Stomach (tissue), 9 donors: Measurements from ENCODE around the gene VAMP1. TPM values are rescaled to one million over a fixed set of nuclear protein-coding genes. Genes with fewer than 3 reads are reported as not detected.

Experiments
- DNase-seq, 2 donors: peaks; one replicate each; pipeline versions ENCODE4 v3.0.0 to v3.0.0-alpha.2; 2013 to 2019
- H3K27ac ChIP-seq, 5 donors: fragments of 200-600 bp in 4 of 5; sonication (generic) in 4 of 5; one replicate each; pipeline ENCODE4 v1.5.1; 2013 to 2019; ENCODE audit warnings: mild to moderate bottlenecking in 1 of 5, moderate library complexity in 1 of 5
- H3K27me3 ChIP-seq, 3 donors: fragments of 200-600 bp; sonication (generic); one replicate each; pipeline ENCODE4 v1.5.1; 2017 to 2019; ENCODE audit warnings: mixed run types in 1 of 3
- H3K36me3 ChIP-seq, 4 donors: fragments of 200-600 bp; sonication (generic); 1 replicate in 3 of 4; 2 replicates in 1 of 4; pipeline ENCODE4 v1.5.1; 2016 to 2019
- H3K4me1 ChIP-seq, 4 donors: fragments of 200-600 bp; sonication (generic); one replicate each; pipeline ENCODE4 v1.5.1; 2016 to 2019
- H3K4me3 ChIP-seq, 4 donors: fragments of 200-600 bp; sonication (generic) in 3 of 4; one replicate each; pipeline ENCODE4 v1.5.1; 2016 to 2019; ENCODE audit warnings: mild to moderate bottlenecking in 1 of 4
- H3K9me3 ChIP-seq, 4 donors: fragments of 200-600 bp; sonication (generic); one replicate each; pipeline ENCODE4 v1.5.1; 2016 to 2019
- EP300 ChIP-seq: sonication (generic); formaldehyde crosslinking; IDR thresholded peaks from one replicate; pipeline ENCODE4 v1.6.1; 2017; ENCODE audit warnings: antibody characterized with exemption
- POLR2A ChIP-seq, 4 donors: fragments of 450-650 bp; IDR thresholded peaks; one replicate each; pipeline ENCODE4 v1.6.1; 2016; ENCODE audit warnings: antibody characterized with exemption in 4 of 4, control low read depth in 2 of 4, mild to moderate bottlenecking in 1 of 4, moderate library complexity in 1 of 4
- POLR2AphosphoS5 ChIP-seq, 3 donors: sonication (generic); formaldehyde crosslinking; IDR thresholded peaks; one replicate each; pipeline ENCODE4 v1.6.1; 2016; ENCODE audit warnings: antibody characterized with exemption in 3 of 3
- whole genome bisulfite sequencing, 5 donors: extraction: QIAGEN DNeasy Blood & Tissue Kit in 3 of 5; methylation state at CpG; one replicate each; pipeline versions ENCODE4 v1.1.5 to v1.1.7; 2013 to 2018; 5-methylcytosine and 5-hydroxymethylcytosine counted together
- intact Hi-C: fragments of 100-400 bp; cut with DNase I; formaldehyde crosslinking; loops from one replicate; pipeline ENCODE4 v1.15.1; 2023; ENCODE audit warnings: low total_unique reads
- polyA plus RNA-seq, 3 donors: library from polyadenylated mRNA; stranded (reverse); fragments of 200-250 nt; gene quantifications; one replicate each; pipeline ENCODE4 v1.2.3, GENCODE V29; 2013
- total RNA-seq, 5 donors: library from RNA; depleted of rRNA; stranded (reverse); fragments of >200 nt; gene quantifications; one replicate each; pipeline versions ENCODE4 v1.1.0 to v1.2.3, GENCODE V29; 2014 to 2016
- TF ChIP-seq, protein P1 (sequence below), 7 experiments: fragments of 450-650 bp in 4 of 7; fragments of 200-600 bp in 3 of 7; sonication (generic) in 3 of 7; IDR thresholded peaks; one replicate each; pipeline ENCODE4 v1.5.1; 2016 to 2019; ENCODE audit warnings: antibody characterized with exemption in 7 of 7, control low read depth in 2 of 7, mild to moderate bottlenecking in 1 of 7
- donor health status: healthy with polysubstance abuse.
- donor health status: Bipolar disorder and iron deficiency.
- donor health status: healthy.

The VAMP1 gene
- total and polyA plus RNA-seq, 8 donors = 1.2 to 16.5 (median 4.8) TPM; not detected in 1

GRCh38 chr12:6425590-6426531, 44.6 kb downstream of the VAMP1 start:
- Histone ChIP-seq H3K9me3 (no peaks in the 10 kb centered on the region), H3K4me3 (no peak overlapping the region), H3K36me3 (no peaks in the 10 kb centered on the region), H3K4me1 (peaks cover 16 to 29% (median 20%) of the 10 kb centered on the region in 4 donors), H3K27ac (peak overlapping the region in 1 of 5 donors; percentile 53), H3K27me3 (no peaks in the 10 kb centered on the region)
- WGBS, 5 donors = 69 to 87% (median 83%) methylated on average over 23 of the region's 23 CpGs
- TF ChIP-seq POLR2A (IDR thresholded peaks at IDR 0.05) (no peak), EP300 (no peak), POLR2AphosphoS5 (IDR thresholded peaks at IDR 0.05) (no peak)
- TF ChIP-seq, protein P1, sequence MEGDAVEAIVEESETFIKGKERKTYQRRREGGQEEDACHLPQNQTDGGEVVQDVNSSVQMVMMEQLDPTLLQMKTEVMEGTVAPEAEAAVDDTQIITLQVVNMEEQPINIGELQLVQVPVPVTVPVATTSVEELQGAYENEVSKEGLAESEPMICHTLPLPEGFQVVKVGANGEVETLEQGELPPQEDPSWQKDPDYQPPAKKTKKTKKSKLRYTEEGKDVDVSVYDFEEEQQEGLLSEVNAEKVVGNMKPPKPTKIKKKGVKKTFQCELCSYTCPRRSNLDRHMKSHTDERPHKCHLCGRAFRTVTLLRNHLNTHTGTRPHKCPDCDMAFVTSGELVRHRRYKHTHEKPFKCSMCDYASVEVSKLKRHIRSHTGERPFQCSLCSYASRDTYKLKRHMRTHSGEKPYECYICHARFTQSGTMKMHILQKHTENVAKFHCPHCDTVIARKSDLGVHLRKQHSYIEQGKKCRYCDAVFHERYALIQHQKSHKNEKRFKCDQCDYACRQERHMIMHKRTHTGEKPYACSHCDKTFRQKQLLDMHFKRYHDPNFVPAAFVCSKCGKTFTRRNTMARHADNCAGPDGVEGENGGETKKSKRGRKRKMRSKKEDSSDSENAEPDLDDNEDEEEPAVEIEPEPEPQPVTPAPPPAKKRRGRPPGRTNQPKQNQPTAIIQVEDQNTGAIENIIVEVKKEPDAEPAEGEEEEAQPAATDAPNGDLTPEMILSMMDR (IDR thresholded peaks at IDR 0.05) = no peak
- DNase-seq = peak; percentile 25 to 32
- intact Hi-C loops = loop anchor here (5.0 to 10.0 kb wide), 2 partner anchors 36 to 109 kb away; partner anchors contain the start of gene GAPDH

- Histone ChIP-seq H3K27ac (no peak overlapping the region), H3K4me1 (peaks cover 8 to 29% (median 15%) of the 10 kb centered on the region in 4 donors), H3K36me3 (no peaks in the 10 kb centered on the region), H3K27me3 (no peaks in the 10 kb centered on the region), H3K4me3 (no peak overlapping the region), H3K9me3 (no peaks in the 10 kb centered on the region)
- TF ChIP-seq POLR2A (IDR thresholded peaks at IDR 0.05) = no peak
- no peak for TF ChIP-seq EP300
- TF ChIP-seq, protein P1 (IDR thresholded peaks at IDR 0.05) = no peak
- TF ChIP-seq POLR2AphosphoS5 (IDR thresholded peaks at IDR 0.05) = no peak
- 75 to 85% (median 83%) methylated on average over 8 of the region's 8 CpGs for WGBS, 5 donors
- intact Hi-C loops = loop anchor here (5.0 to 10.0 kb wide), 2 partner anchors 37 to 110 kb away; partner anchors contain the start of gene GAPDH
- peak in 1 of 2 donors; percentile 17 for DNase-seq
Observed at GRCh38 chr12:6424866-6425265, 45.6 kb downstream of the VAMP1 start.

DNA sequence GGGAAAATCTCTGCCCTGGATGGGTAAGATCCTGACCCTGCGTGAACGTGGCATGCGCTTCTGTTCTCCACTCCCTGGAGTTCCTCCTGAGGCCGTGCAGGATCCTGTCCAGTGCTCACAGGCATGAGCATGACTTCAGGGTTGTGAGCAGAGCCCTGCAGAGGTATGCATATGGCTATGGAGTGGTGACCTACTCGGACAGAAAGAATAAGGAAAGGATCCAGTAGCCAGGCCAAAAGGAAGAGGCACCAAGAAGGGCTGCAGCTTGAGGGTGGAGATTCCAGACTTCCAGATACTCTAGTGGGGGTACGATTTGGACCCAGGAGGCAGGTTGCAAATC, 46.5 kb downstream of the VAMP1 start:
- intact Hi-C loops = loop anchor here (10.0 kb wide), 1 partner anchor 111 kb away; the partner anchor contains the start of gene GAPDH
- TF ChIP-seq, protein P1 (IDR thresholded peaks at IDR 0.05) = no peak
- TF ChIP-seq POLR2AphosphoS5 (IDR thresholded peaks at IDR 0.05) (no peak), POLR2A (IDR thresholded peaks at IDR 0.05) (no peak)
- WGBS, 5 donors = 40 to 53% (median 47%) methylated on average over 6 of the region's 6 CpGs
- Histone ChIP-seq H3K27ac (peak overlapping the region in 3 of 5 donors; percentile 17 to 58 (median 37)), H3K9me3 (no peaks in the 10 kb centered on the region), H3K36me3 (no peaks in the 10 kb centered on the region), H3K4me3 (no peak overlapping the region), H3K4me1 (peaks cover 8 to 29% (median 15%) of the 10 kb centered on the region in 4 donors), H3K27me3 (no peaks in the 10 kb centered on the region)
- DNase-seq = no peak

DNA sequence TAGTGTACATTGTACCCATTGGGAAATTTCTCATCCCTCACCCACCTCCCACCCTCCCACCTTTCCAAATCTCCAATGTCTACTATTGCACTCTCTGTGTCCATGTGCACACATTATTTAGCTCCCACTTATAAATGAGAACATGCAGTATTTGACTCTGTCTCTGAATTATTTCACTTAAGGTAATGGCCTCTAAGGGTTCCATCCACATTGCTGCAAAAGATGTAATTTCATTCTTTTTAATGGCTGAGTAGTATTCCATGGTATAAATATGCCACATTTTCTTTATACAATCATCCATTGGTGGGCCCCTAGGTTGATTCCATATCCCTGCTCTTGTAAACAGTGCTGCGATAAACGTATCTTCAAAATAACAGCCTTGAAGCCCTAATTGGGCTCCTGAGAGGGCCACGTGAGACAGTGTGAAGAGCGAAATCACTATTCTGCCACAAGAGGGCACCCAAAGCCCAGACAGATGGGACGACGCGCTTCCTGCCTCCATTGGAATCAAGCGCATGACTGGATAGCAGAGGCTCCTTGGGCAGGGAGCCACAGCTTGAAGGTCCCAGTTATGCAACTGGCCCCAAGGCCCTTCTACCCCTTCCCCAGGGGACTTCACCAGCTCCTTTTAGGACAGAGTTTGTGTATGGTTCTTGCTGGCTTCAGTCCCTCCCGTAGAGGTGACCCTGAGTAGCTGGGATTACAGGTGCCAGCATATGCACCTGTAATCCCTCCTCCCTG, 47.0 kb downstream of the VAMP1 start:
- 4 to 7% (median 6%) methylated on average over 9 of the region's 9 CpGs for WGBS, 5 donors
- H3K4me1 ChIP-seq = peaks cover 8 to 29% (median 15%) of the 10 kb centered on the region in 4 donors
- DNase-seq = peak; percentile 87 to 96
- no peaks in the 10 kb centered on the region for H3K27me3 ChIP-seq
- no peaks in the 10 kb centered on the region for H3K9me3 ChIP-seq
- peak overlapping the region in 3 of 5 donors; percentile 17 to 58 (median 37) for H3K27ac ChIP-seq
- no peak overlapping the region for H3K4me3 ChIP-seq
- H3K36me3 ChIP-seq = no peaks in the 10 kb centered on the region
- intact Hi-C loops = loop anchor here (10.0 kb wide), 1 partner anchor 111 kb away; the partner anchor contains the start of gene GAPDH
- TF ChIP-seq POLR2AphosphoS5 (IDR thresholded peaks at IDR 0.05) = peak; percentile 49 to 97 (median 65)
- TF ChIP-seq EP300 = no peak
- TF ChIP-seq, protein P1 (IDR thresholded peaks at IDR 0.05) = peak in 5 of 7 experiments; percentile 65 to 95 (median 86)
- no peak for TF ChIP-seq POLR2A (IDR thresholded peaks at IDR 0.05)
